IPS-18a (cell line): Measurements from ENCODE around the gene CSRNP3.

Experiments
- H3K27ac ChIP-seq: one replicate; pipeline ENCODE4 v1.5.1; 2013; ENCODE audit warnings: low read length
- H3K27me3 ChIP-seq: one replicate; pipeline ENCODE4 v1.6.1; 2013; ENCODE audit warnings: mild to moderate bottlenecking, low read length; ENCODE audit not compliant: control insufficient read depth, insufficient read depth
- H3K36me3 ChIP-seq: one replicate; pipeline ENCODE4 v1.6.1; 2013; ENCODE audit warnings: low read depth, low read length; ENCODE audit not compliant: control insufficient read depth
- H3K4me1 ChIP-seq: one replicate; pipeline ENCODE4 v1.6.1; 2013; ENCODE audit warnings: low read depth, low read length; ENCODE audit not compliant: control insufficient read depth
- H3K4me3 ChIP-seq: one replicate; pipeline ENCODE4 v1.5.1; 2013; ENCODE audit warnings: low read length
- H3K9ac ChIP-seq: one replicate; pipeline ENCODE4 v1.6.1; 2013; ENCODE audit warnings: mild to moderate bottlenecking, low read length, moderate library complexity
- H3K9me3 ChIP-seq: one replicate; pipeline ENCODE4 v1.6.1; 2013; ENCODE audit warnings: low read depth, low read length; ENCODE audit not compliant: control insufficient read depth

Gene CSRNP3

GRCh38 chr2:165547900-165548299 is 78.4 kb downstream of the CSRNP3 start:
- peaks cover 14% of the 10 kb centered on the region for H3K4me1 ChIP-seq
- H3K36me3 ChIP-seq, result no peaks in the 10 kb centered on the region
- H3K9me3 ChIP-seq, result no peaks in the 10 kb centered on the region
- no peaks in the 10 kb centered on the region for H3K27me3 ChIP-seq
- H3K27ac ChIP-seq, result no peak overlapping the region
- no peak overlapping the region for H3K4me3 ChIP-seq
- no peak overlapping the region for H3K9ac ChIP-seq

- Histone ChIP-seq H3K9me3 (no peaks in the 10 kb centered on the region), H3K27ac (no peak overlapping the region), H3K36me3 (no peaks in the 10 kb centered on the region)
These were observed 80.1 kb downstream of the CSRNP3 start for GRCh38 chr2:165549619-165550018.

GRCh38 chr2:165558832-165559231 is 89.3 kb downstream of the CSRNP3 start:
- Histone ChIP-seq H3K27me3 (no peaks in the 10 kb centered on the region), H3K9me3 (no peaks in the 10 kb centered on the region), H3K36me3 (no peaks in the 10 kb centered on the region), H3K4me3 (no peak overlapping the region), H3K27ac (no peak overlapping the region), H3K9ac (no peak overlapping the region), H3K4me1 (peaks cover 8% of the 10 kb centered on the region)

More at GRCh38 chr2:165549619-165550018, 80.1 kb downstream of the CSRNP3 start:
- Histone ChIP-seq H3K27me3 (no peaks in the 10 kb centered on the region), H3K4me3 (no peak overlapping the region), H3K9ac (no peak overlapping the region), H3K4me1 (peaks cover 14% of the 10 kb centered on the region)

- no peaks in the 10 kb centered on the region for H3K36me3 ChIP-seq
- H3K4me3 ChIP-seq, result no peak overlapping the region
- H3K27ac ChIP-seq, result no peak overlapping the region
- H3K4me1 ChIP-seq, result peaks cover 8% of the 10 kb centered on the region
- no peaks in the 10 kb centered on the region for H3K9me3 ChIP-seq
- no peaks in the 10 kb centered on the region for H3K27me3 ChIP-seq
- no peak overlapping the region for H3K9ac ChIP-seq
These were observed 91.0 kb downstream of the CSRNP3 start for GRCh38 chr2:165560377-165560988.

GRCh38 chr2:165561516-165561915 is 92.0 kb downstream of the CSRNP3 start:
- Histone ChIP-seq H3K27ac (no peak overlapping the region), H3K9ac (no peak overlapping the region), H3K4me1 (peaks cover 8% of the 10 kb centered on the region), H3K4me3 (no peak overlapping the region), H3K36me3 (no peaks in the 10 kb centered on the region), H3K9me3 (no peaks in the 10 kb centered on the region), H3K27me3 (no peaks in the 10 kb centered on the region)

GRCh38 chr2:165562233-165562632 is 92.7 kb downstream of the CSRNP3 start:
- H3K9ac ChIP-seq, result no peak overlapping the region
- no peaks in the 10 kb centered on the region for H3K27me3 ChIP-seq
- no peaks in the 10 kb centered on the region for H3K9me3 ChIP-seq
- H3K36me3 ChIP-seq, result no peaks in the 10 kb centered on the region
- no peak overlapping the region for H3K4me3 ChIP-seq
- H3K27ac ChIP-seq, result no peak overlapping the region
- H3K4me1 ChIP-seq, result peaks cover 8% of the 10 kb centered on the region

GRCh38 chr2:165563468-165564225 is 94.1 kb downstream of the CSRNP3 start:
- Histone ChIP-seq H3K9me3 (no peaks in the 10 kb centered on the region), H3K27me3 (no peaks in the 10 kb centered on the region), H3K27ac (no peak overlapping the region), H3K36me3 (no peaks in the 10 kb centered on the region), H3K4me1 (peaks cover 8% of the 10 kb centered on the region), H3K9ac (no peak overlapping the region), H3K4me3 (no peak overlapping the region)

- Histone ChIP-seq H3K9ac (no peak overlapping the region), H3K36me3 (no peaks in the 10 kb centered on the region), H3K4me3 (no peak overlapping the region), H3K27ac (no peak overlapping the region), H3K27me3 (no peaks in the 10 kb centered on the region), H3K4me1 (peaks cover 8% of the 10 kb centered on the region), H3K9me3 (no peaks in the 10 kb centered on the region)
These were observed 96.5 kb downstream of the CSRNP3 start for GRCh38 chr2:165566008-165566407.

GRCh38 chr2:165567273-165567672 is 97.8 kb downstream of the CSRNP3 start:
- H3K27ac ChIP-seq, result no peak overlapping the region
- no peaks in the 10 kb centered on the region for H3K9me3 ChIP-seq
- H3K4me1 ChIP-seq, result peaks cover 6% of the 10 kb centered on the region
- H3K4me3 ChIP-seq, result no peak overlapping the region
- no peaks in the 10 kb centered on the region for H3K27me3 ChIP-seq
- H3K9ac ChIP-seq, result no peak overlapping the region
- H3K36me3 ChIP-seq, result no peaks in the 10 kb centered on the region

- Histone ChIP-seq H3K36me3 (no peaks in the 10 kb centered on the region), H3K9ac (no peak overlapping the region), H3K27me3 (no peaks in the 10 kb centered on the region), H3K9me3 (no peaks in the 10 kb centered on the region), H3K4me3 (no peak overlapping the region), H3K27ac (no peak overlapping the region), H3K4me1 (peaks cover 7% of the 10 kb centered on the region)
These were observed 98.9 kb downstream of the CSRNP3 start for GRCh38 chr2:165568361-165568760.

- H3K27ac ChIP-seq, result no peak overlapping the region
- H3K36me3 ChIP-seq, result no peaks in the 10 kb centered on the region
- H3K4me1 ChIP-seq, result peaks cover 18% of the 10 kb centered on the region
- no peaks in the 10 kb centered on the region for H3K9me3 ChIP-seq
- H3K27me3 ChIP-seq, result no peaks in the 10 kb centered on the region
- H3K4me3 ChIP-seq, result no peak overlapping the region
- H3K9ac ChIP-seq, result no peak overlapping the region
These were observed 102.0 kb downstream of the CSRNP3 start for GRCh38 chr2:165571477-165571876.

- Histone ChIP-seq H3K27ac (peak overlapping the region; percentile 9), H3K36me3 (no peaks in the 10 kb centered on the region), H3K27me3 (no peaks in the 10 kb centered on the region), H3K9me3 (no peaks in the 10 kb centered on the region), H3K4me1 (peaks cover 18% of the 10 kb centered on the region), H3K9ac (peak overlapping the region; percentile 34), H3K4me3 (peak overlapping the region; percentile 16)
These were observed 102.7 kb downstream of the CSRNP3 start for GRCh38 chr2:165572151-165572550.
